Activated CD4-positive, alpha-beta T cell treated with anti-CD3 and anti-CD28 coated beads, Interleukin-2, amount 10 ng/mL, durations not matched to agents 24 days and 14 days (primary cell): Measurements from ENCODE around the gene ZNF831. TPM values are rescaled to one million over a fixed set of nuclear protein-coding genes. Genes with fewer than 3 reads are reported as not detected.

ENCODE experiments used
- DNase-seq: peaks from one replicate; pipeline ENCODE4 v3.0.0; 2022
- H3K27ac Mint-ChIP-seq: one replicate; pipeline ENCODE4 v1.8.0; 2022; ENCODE audit warnings: mild to moderate bottlenecking, mixed read lengths
- H3K27me3 Mint-ChIP-seq: one replicate; pipeline ENCODE4 v1.8.0; 2022; ENCODE audit warnings: mixed read lengths
- H3K36me3 Mint-ChIP-seq: one replicate; pipeline ENCODE4 v1.8.0; 2022; ENCODE audit warnings: low read depth, mild to moderate bottlenecking, mixed read lengths
- H3K4me1 Mint-ChIP-seq: one replicate; pipeline ENCODE4 v1.8.0; 2021; ENCODE audit warnings: mixed read lengths
- H3K4me3 Mint-ChIP-seq: one replicate; pipeline ENCODE4 v1.8.0; 2022; ENCODE audit warnings: mild to moderate bottlenecking, moderate library complexity, mixed read lengths
- H3K9me3 Mint-ChIP-seq: one replicate; pipeline ENCODE4 v1.8.0; 2021; ENCODE audit warnings: mixed read lengths
- intact Hi-C: fragments of 100-400 bp; cut with micrococcal nuclease; formaldehyde crosslinking; loops from one replicate; pipeline ENCODE4 v1.15.1; 2023
- total RNA-seq: library from RNA; stranded (reverse); gene quantifications from 2 replicates; pipeline ENCODE4 v1.2.3, GENCODE V29; 2022

The ZNF831 gene
- total RNA-seq, 1 donor from 2014 or later: 3.1 TPM

DNA sequence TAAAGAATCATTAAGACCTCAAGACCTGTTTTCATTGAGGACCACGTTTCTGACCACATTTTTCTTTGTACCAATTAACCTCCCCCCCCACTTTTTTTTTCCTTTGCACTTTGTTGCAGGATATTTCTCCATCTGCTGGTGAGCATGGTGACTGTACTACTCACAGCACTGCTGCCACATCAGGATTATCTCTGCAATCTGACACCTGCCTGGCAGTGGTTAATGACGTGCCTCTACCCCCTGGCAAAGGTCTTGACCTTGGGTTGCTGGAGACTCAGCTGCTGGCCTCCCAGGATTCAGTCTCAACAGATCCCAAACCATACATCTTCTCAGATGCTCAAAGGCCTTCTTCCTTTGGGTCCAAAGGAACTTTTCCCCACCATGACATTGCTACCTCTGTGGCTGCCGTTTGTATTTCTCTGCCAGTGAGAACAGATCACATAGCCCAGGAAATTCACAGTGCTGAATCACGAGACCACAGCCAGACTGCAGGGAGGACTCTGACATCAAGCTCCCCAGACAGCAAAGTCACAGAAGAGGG lies 90.2 kb downstream of the ZNF831 start:
- DNase-seq: peak; percentile 78
- H3K27me3 Mint-ChIP-seq: no peaks in the 10 kb centered on the region
- H3K9me3 Mint-ChIP-seq: peaks cover 21% of the 10 kb centered on the region
- intact Hi-C loops: loop anchor here (5.0 kb wide), 2 partner anchors 87 to 132 kb away; no protein-coding TSS in a partner anchor
- peaks cover 51% of the 10 kb centered on the region for H3K36me3 Mint-ChIP-seq
- H3K4me1 Mint-ChIP-seq: peaks cover 45% of the 10 kb centered on the region
- peak overlapping the region; percentile 93 for H3K27ac Mint-ChIP-seq
- H3K4me3 Mint-ChIP-seq: peak overlapping the region; percentile 75

DNA sequence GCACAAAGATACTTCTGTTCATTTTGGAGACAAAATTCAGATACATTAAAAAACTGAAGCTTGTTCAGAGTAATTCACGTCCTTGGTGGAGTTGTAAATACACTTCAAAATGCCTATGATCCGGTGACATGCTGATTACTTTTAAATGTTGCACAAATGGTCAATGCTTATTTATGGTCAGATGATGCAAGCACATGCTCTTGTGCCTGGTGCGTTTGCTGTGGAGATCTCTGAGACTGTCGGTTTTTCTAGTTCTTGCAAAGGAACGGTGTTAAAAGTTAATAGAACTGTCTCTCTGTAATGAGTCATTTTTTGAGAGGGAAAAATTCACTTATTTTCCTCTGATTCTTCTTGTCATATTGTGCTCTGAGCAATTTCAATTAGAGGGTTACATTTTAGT lies 91.6 kb downstream of the ZNF831 start:
- H3K9me3 Mint-ChIP-seq: peaks cover 13% of the 10 kb centered on the region
- peaks cover 1% of the 10 kb centered on the region for H3K27me3 Mint-ChIP-seq
- H3K4me1 Mint-ChIP-seq: peaks cover 50% of the 10 kb centered on the region
- no peak overlapping the region for H3K4me3 Mint-ChIP-seq
- no peak for DNase-seq
- intact Hi-C loops: no loop called here
- peaks cover 44% of the 10 kb centered on the region for H3K36me3 Mint-ChIP-seq
- no peak overlapping the region for H3K27ac Mint-ChIP-seq

DNA sequence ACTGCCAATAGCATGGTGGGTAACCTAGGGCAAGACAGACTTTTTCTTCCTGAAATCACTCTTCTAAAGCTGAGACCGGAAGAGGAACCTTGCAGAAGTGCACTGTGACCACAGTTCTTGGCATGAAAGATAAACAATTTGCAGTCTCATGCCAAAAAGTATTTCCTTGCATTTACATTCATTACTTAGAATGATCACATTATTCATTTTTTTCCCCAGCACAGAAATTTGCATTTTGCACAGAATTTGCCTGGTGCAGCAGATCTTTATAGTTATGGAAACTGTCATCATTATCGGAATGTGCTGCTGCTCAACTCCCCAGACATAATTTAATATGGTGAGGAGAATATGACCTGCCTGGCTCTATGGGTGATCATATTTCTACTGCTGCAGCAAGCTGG lies 94.6 kb downstream of the ZNF831 start:
- Mint-ChIP-seq H3K36me3 (peaks cover 19% of the 10 kb centered on the region), H3K4me1 (peaks cover 37% of the 10 kb centered on the region), H3K27me3 (peaks cover 7% of the 10 kb centered on the region), H3K4me3 (peak overlapping the region; percentile 52), H3K27ac (peak overlapping the region; percentile 70), H3K9me3 (no peaks in the 10 kb centered on the region)
- intact Hi-C loops: no loop called here
- peak; percentile 68 for DNase-seq

DNA sequence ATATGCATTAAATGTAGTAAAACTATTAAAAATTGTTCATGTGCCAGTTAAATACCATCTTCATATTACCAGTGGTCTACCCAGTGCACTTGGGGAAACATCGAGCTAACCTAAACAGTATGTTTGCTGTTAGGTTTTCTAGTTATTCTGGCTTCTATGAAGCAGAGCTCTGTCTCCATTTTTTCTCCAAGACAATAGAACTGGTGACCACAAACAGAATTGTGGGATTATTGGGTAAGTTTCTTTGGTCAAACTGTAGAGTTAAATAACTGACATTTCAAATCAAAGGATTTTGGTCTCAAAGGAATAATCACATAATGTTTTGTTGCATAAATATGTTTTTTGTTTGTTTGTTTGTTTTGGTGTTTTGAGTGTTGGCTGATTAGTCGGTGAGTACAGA lies 96.3 kb downstream of the ZNF831 start:
- H3K27ac Mint-ChIP-seq: no peak overlapping the region
- peaks cover 26% of the 10 kb centered on the region for H3K4me1 Mint-ChIP-seq
- no peak overlapping the region for H3K4me3 Mint-ChIP-seq
- H3K9me3 Mint-ChIP-seq: no peaks in the 10 kb centered on the region
- DNase-seq: no peak
- H3K27me3 Mint-ChIP-seq: peaks cover 20% of the 10 kb centered on the region
- intact Hi-C loops: no loop called here
- H3K36me3 Mint-ChIP-seq: peaks cover 13% of the 10 kb centered on the region

DNA sequence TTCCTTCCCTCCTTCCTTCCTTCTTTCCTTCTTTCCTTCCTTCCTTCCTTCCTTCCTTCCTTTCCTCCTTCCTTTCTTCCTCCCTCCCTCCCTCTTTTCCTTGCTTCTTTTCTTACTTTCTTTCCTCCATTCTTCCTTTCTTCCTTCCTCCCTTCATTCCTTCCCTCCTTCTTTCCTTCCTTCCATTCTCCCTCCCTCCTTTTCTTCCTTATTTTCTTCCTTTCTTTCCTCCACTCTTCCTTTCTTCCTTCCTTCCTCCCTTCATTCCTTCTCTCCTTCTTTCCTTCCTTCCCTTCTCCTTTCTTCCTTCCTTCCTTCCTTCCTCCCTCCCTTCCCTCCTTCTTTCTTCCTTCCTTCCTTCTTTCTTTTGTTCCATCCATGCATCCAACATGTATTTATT lies 101.7 kb downstream of the ZNF831 start:
- H3K27me3 Mint-ChIP-seq: peaks cover 55% of the 10 kb centered on the region
- DNase-seq: no peak
- intact Hi-C loops: no loop called here

DNA sequence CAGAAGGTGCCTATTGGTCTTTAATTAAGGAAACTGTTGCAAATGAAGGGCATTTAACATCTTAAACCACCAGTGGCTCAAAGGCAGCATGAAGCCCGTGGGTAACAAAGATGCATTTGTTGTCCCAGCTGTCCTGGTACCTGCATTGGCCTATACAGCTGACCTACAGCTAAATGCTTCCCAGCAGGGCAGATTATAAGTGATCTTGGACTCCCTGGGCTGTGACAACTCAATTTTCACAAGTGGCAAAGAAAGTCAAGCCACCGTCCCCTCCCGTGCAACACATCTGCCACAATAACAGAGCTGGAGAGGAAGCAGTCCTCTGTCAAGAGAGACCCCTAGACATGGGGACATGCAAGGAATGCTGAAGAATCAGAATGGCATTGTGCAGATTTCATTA lies 105.2 kb downstream of the ZNF831 start:
- Mint-ChIP-seq H3K9me3 (no peaks in the 10 kb centered on the region), H3K4me3 (no peak overlapping the region), H3K27ac (no peak overlapping the region), H3K4me1 (peaks cover 13% of the 10 kb centered on the region), H3K36me3 (peaks cover 2% of the 10 kb centered on the region), H3K27me3 (peaks cover 50% of the 10 kb centered on the region)
- DNase-seq: no peak
- intact Hi-C loops: no loop called here

More for the DNA sequence above, 101.7 kb downstream of the ZNF831 start:
- Mint-ChIP-seq H3K9me3 (no peaks in the 10 kb centered on the region), H3K4me1 (peaks cover 6% of the 10 kb centered on the region), H3K36me3 (peaks cover 2% of the 10 kb centered on the region), H3K27ac (no peak overlapping the region), H3K4me3 (no peak overlapping the region)

DNA sequence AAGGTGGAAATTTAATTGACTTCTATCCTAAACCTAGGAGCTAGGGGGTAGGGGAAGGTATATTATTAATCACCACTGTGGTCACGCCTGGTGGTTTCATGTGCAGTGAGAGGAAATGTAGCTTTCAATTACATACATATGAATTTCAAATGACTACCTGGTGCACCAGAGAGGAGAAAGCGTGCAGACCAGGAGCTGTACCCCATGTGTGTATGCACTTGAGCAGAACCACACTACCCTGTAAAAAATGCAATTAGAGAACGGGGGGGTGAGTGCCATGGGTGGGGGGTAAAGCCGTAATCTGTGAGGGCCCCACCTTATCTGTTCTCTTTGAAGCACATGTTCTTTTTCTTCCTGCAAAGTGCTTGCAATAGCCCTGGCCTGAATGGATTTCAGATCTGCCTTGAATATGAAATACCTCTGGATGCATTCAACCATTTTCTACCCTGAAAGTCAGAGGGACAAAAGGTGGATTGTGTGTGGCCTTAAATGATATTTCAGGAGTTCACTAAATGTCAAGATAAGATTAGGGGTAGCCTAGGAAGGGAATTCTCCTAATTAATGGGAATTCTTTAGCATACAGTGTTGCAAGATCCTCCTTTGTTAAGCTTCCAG lies 105.9 kb downstream of the ZNF831 start:
- H3K36me3 Mint-ChIP-seq: peaks cover 2% of the 10 kb centered on the region
- H3K4me1 Mint-ChIP-seq: peaks cover 19% of the 10 kb centered on the region
- peaks cover 45% of the 10 kb centered on the region for H3K27me3 Mint-ChIP-seq
- no peak for DNase-seq
- no peak overlapping the region for H3K4me3 Mint-ChIP-seq
- intact Hi-C loops: no loop called here
- no peak overlapping the region for H3K27ac Mint-ChIP-seq
- no peaks in the 10 kb centered on the region for H3K9me3 Mint-ChIP-seq

DNA sequence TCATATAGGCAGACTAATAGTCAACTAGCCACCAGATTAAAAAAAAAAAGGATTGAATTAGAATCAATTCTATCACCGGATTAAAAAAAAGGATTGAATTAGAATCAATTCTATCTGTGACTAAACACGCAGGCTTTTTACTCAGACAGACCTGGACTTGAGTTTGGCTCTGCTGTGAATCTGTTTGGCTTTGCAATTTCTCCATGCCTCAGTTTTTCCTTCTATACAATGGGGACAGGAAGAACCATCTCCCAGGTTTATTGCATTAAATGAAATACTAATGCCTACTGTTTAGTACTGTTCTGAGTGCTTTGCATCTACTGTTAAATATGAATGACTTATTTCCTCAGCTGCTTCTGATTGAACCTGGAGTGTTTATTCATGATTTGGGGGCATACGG lies 106.8 kb downstream of the ZNF831 start:
- H3K4me3 Mint-ChIP-seq: no peak overlapping the region
- intact Hi-C loops: no loop called here
- peaks cover 1% of the 10 kb centered on the region for H3K36me3 Mint-ChIP-seq
- peaks cover 37% of the 10 kb centered on the region for H3K27me3 Mint-ChIP-seq
- no peaks in the 10 kb centered on the region for H3K9me3 Mint-ChIP-seq
- no peak overlapping the region for H3K27ac Mint-ChIP-seq
- no peak for DNase-seq
- peaks cover 19% of the 10 kb centered on the region for H3K4me1 Mint-ChIP-seq

DNA sequence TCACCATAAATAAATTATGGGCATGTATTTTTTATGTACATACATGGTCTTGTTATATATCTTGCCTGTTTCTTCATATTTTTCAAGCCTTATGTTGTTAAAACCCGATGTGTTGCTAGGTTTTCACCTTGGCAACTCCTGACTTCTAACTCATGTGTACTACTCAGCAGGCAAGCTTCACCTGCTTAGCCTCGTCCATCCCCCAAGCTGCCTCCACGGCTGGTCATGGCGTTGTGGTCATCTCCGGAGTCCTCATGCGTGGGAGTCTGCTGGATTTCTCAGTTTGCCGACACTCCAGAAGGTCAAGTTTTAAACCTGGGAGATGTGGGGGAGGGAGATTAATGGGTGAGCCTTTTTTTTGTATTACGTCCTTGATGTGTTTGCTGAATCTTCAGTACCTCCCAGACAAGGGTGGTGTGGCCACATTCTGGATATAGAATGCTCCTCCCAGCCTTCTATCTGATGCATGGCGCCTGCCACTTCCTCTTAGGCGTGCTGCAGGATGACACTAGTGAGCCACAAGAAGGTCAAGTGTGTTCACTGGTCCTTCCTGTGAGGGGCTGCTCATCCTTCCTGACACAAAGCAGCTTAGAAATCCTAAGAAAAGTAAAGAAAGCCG lies 110.2 kb downstream of the ZNF831 start:
- peaks cover 19% of the 10 kb centered on the region for H3K4me1 Mint-ChIP-seq
- DNase-seq: peak; percentile 65

DNA sequence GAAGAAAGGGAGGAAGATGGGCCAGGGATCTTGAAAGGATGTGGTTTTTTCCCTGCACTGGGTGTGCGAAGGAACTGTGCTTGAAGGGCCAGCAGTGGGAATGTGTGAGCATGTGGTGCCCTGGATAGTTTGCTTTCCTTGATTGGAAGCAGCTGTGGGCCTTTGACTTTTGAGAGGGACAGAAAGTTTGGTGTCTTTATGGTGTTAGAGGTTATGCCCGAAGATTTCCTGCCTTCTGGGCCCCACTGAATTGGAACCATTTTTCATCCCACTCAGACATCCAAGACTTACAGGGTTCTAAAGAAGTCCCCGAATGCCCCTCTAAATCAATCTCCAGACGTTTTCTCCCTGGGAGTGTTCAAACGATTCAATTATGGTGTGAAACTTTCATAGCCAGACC lies 113.3 kb downstream of the ZNF831 start:
- H3K27ac Mint-ChIP-seq: no peak overlapping the region
- no peak overlapping the region for H3K4me3 Mint-ChIP-seq
- H3K27me3 Mint-ChIP-seq: peaks cover 18% of the 10 kb centered on the region
- H3K9me3 Mint-ChIP-seq: no peaks in the 10 kb centered on the region
- intact Hi-C loops: no loop called here
- H3K4me1 Mint-ChIP-seq: peaks cover 12% of the 10 kb centered on the region
- no peaks in the 10 kb centered on the region for H3K36me3 Mint-ChIP-seq
- no peak for DNase-seq

More for the DNA sequence above, 110.2 kb downstream of the ZNF831 start:
- peak overlapping the region; percentile 16 for H3K4me3 Mint-ChIP-seq
- intact Hi-C loops: no loop called here
- H3K9me3 Mint-ChIP-seq: no peaks in the 10 kb centered on the region
- no peaks in the 10 kb centered on the region for H3K36me3 Mint-ChIP-seq
- H3K27ac Mint-ChIP-seq: no peak overlapping the region
- H3K27me3 Mint-ChIP-seq: peaks cover 18% of the 10 kb centered on the region

DNA sequence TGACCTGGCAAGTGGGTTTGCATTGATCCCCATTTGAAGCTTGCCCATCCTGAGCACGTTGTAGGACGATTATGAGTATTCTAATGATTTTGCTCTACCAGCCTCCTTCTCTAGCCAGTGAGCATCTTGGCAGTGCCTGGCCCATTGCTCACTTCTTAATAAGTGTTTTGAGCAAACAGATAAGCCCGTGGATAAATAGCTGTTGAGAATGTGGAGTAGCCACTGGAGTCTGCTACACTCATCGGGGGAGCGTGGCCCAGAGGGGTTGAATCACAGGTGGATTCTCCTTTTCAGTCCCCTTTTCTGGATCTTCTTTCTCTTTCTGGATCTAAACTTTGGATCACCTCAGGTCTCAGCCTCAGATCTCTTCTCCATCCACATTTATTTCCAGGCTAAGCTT lies 120.8 kb downstream of the ZNF831 start:
- Mint-ChIP-seq H3K9me3 (no peaks in the 10 kb centered on the region), H3K4me1 (no peaks in the 10 kb centered on the region), H3K27me3 (peaks cover 34% of the 10 kb centered on the region), H3K4me3 (no peak overlapping the region), H3K27ac (no peak overlapping the region), H3K36me3 (no peaks in the 10 kb centered on the region)
- intact Hi-C loops: no loop called here
- DNase-seq: no peak

DNA sequence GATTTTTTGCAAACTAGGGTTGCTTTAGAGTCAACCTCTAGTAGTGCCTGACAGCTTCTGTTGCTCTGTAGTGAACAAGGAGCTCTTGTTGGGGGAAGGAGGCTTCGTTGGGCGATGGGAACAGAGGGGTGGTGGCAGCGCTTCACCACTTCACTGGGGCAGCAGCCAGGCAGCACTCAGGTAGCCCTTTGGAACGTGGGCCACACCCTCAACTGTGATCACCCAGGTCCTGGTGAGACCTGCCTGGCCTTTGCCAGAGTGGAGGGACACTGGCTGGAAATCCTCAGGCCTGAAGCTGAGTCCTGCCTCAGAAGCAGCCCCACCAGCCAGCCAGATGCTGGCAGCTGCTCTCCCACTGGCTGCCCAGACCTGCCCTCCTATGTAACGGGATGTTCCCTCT lies 126.4 kb downstream of the ZNF831 start:
- Mint-ChIP-seq H3K27ac (no peak overlapping the region), H3K27me3 (peaks cover 21% of the 10 kb centered on the region), H3K9me3 (no peaks in the 10 kb centered on the region), H3K4me1 (no peaks in the 10 kb centered on the region), H3K36me3 (no peaks in the 10 kb centered on the region), H3K4me3 (no peak overlapping the region)
- intact Hi-C loops: no loop called here
- DNase-seq: no peak

DNA sequence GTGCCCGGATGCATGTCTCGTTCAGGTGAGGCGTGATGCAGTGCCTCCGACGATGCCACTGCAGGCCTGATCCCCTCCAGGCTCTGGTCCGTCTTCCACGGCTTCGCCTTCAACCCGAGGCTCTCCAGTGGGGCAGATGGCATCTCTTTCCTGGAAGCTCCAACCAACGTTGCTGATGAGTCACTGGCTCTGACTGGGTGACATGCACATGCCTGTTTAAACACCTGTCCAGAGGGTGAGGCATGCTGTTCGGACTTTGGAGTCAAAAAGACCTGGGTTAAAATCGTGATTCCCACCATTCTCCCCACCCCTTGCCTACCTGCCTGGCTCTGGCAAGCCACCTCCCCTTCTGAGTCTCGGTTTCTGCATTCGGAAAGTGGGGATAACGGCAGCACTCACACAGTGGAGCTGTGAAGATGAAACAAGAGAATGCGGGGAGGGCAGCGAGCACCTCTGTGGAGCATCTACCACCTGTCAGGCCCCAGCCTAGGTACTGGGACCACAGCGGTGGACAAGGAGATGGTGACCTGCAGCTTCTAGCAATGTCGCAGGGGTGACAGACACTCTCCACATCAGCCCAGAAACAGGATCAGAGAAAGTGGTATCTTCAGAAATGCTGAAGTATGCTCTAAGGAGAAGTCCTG lies 128.2 kb downstream of the ZNF831 start:
- peaks cover 34% of the 10 kb centered on the region for H3K27me3 Mint-ChIP-seq
- no peak for DNase-seq
- no peaks in the 10 kb centered on the region for H3K36me3 Mint-ChIP-seq
- H3K27ac Mint-ChIP-seq: no peak overlapping the region
- no peaks in the 10 kb centered on the region for H3K9me3 Mint-ChIP-seq
- no peak overlapping the region for H3K4me3 Mint-ChIP-seq
- no peaks in the 10 kb centered on the region for H3K4me1 Mint-ChIP-seq
- intact Hi-C loops: no loop called here

DNA sequence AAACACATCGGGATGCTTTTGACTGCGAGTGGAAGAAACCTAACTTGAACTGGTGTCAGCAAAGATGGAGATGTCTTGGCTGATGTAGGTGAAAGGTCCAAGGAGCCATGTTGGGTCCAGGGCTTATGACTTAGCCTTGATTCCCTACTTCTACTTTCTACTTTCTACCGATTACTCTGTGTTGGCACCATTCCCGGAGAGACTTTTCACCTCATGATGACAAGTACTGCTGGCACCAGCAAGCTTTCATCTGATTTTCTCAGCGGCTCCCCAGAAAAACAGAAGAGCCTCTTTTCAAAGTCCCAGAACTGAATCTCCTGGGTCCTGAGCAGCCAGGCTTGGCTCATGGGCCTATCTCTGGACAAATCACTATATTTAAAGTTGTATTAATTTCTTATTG lies 131.9 kb downstream of the ZNF831 start:
- DNase-seq: no peak
- Mint-ChIP-seq H3K9me3 (no peaks in the 10 kb centered on the region), H3K27ac (no peak overlapping the region), H3K27me3 (peaks cover 60% of the 10 kb centered on the region), H3K36me3 (no peaks in the 10 kb centered on the region), H3K4me1 (no peaks in the 10 kb centered on the region), H3K4me3 (no peak overlapping the region)
- intact Hi-C loops: no loop called here
